IMR-90 (cell line): ENCODE results near the gene PRR14L. TPM values are rescaled to one million over a fixed set of nuclear protein-coding genes. Genes with fewer than 3 reads are reported as not detected.

Experiments
- ATAC-seq: fragments of 200-7000 bp; cut with Tn5 transposase; 2 replicates; pipeline ENCODE4 v1.9.1; 2020; ENCODE audit warnings: low read depth, mild to moderate bottlenecking, moderate library complexity
- BruUV-seq: library from RNA; stranded (reverse); fragments of 400-500 nt; replicated peaks from 2 replicates; lab custom pipeline; 2021; lab: Mats Ljungman, UMichigan
- CTCF ChIA-PET: fragments of 300-600 bp; formaldehyde crosslinking; extraction: SDS; loops from one replicate; lab custom pipeline; 2021; ENCODE audit warnings: antibody characterized with exemption; lab: Yijun Ruan, JAX
- POLR2A ChIA-PET: fragments of 300-600 bp; sonication (Branson Sonifier 250); formaldehyde crosslinking; loops from one replicate; lab custom pipeline; 2022; ENCODE audit warnings: antibody characterized with exemption; ENCODE audit not compliant: unreplicated experiment; lab: Charles Lee
- DNase-seq: peaks from one replicate; pipeline ENCODE4 v3.0.0; 2013
- H2AFZ ChIP-seq: replicated peaks from 2 replicates; pipeline ENCODE3; 2013; ENCODE audit warnings: low read length, mild to moderate bottlenecking; ENCODE audit not compliant: poor library complexity
- H2AK5ac ChIP-seq: 2 replicates; pipeline ENCODE4 v1.6.1; 2013; ENCODE audit warnings: low read depth, low read length, inconsistent platforms
- H2AK9ac ChIP-seq: replicated peaks from 2 replicates; pipeline ENCODE3; 2013; ENCODE audit warnings: mild to moderate bottlenecking, low read depth, low read length, moderate library complexity; ENCODE audit not compliant: poor library complexity
- H2BK120ac ChIP-seq: 2 replicates; pipeline ENCODE4 v1.6.1; 2013; ENCODE audit warnings: low read depth, low read length, inconsistent platforms
- H2BK15ac ChIP-seq: 3 replicates; pipeline ENCODE4 v1.6.1; 2013; ENCODE audit warnings: low read depth, low read length, inconsistent platforms
- H2BK20ac ChIP-seq: 2 replicates; pipeline ENCODE4 v1.6.1; 2013; ENCODE audit warnings: low read depth, mild to moderate bottlenecking, inconsistent platforms, low read length, moderate library complexity
- H2BK5ac ChIP-seq: 2 replicates; pipeline ENCODE4 v1.6.1; 2013; ENCODE audit warnings: mild to moderate bottlenecking, low read depth, low read length, inconsistent platforms; ENCODE audit not compliant: poor library complexity, severe bottlenecking
- H3K14ac ChIP-seq: replicated peaks from 2 replicates; pipeline ENCODE4 v1.6.1; 2013; ENCODE audit warnings: low read depth, low read length, inconsistent platforms
- H3K18ac ChIP-seq: 2 replicates; pipeline ENCODE4 v1.6.1; 2013; ENCODE audit warnings: low read depth, low read length, control low read depth
- H3K23ac ChIP-seq: 2 replicates; pipeline ENCODE4 v1.6.1; 2013; ENCODE audit warnings: low read depth, low read length, inconsistent platforms
- H3K27ac ChIP-seq: 2 replicates; pipeline ENCODE4 v1.5.1; 2013; ENCODE audit warnings: mild to moderate bottlenecking, control low read depth, low read length; ENCODE audit not compliant: insufficient read depth
- H3K27me3 ChIP-seq: 2 replicates; pipeline ENCODE4 v1.6.1; 2013; ENCODE audit warnings: low read length; ENCODE audit not compliant: control insufficient read depth, insufficient read depth
- H3K36me3 ChIP-seq: 2 replicates; pipeline ENCODE4 v1.6.1; 2013; ENCODE audit warnings: low read length, mixed read lengths; ENCODE audit not compliant: control insufficient read depth, insufficient read depth
- H3K4ac ChIP-seq: 2 replicates; pipeline ENCODE4 v1.6.1; 2013; ENCODE audit warnings: low read depth, low read length, inconsistent platforms
- H3K4me1 ChIP-seq: 2 replicates; pipeline ENCODE4 v1.6.1; 2013; ENCODE audit warnings: low read length, mixed read lengths; ENCODE audit not compliant: control insufficient read depth, insufficient read depth
- H3K4me2 ChIP-seq: 2 replicates; pipeline ENCODE4 v1.6.1; 2013; ENCODE audit warnings: low read depth, mild to moderate bottlenecking, control low read depth, low read length, moderate library complexity
- H3K4me3 ChIP-seq: 2 replicates; pipeline ENCODE4 v1.5.1; 2013; ENCODE audit warnings: low read depth, mild to moderate bottlenecking, control low read depth, low read length, moderate library complexity; ENCODE audit not compliant: insufficient read depth
- H3K56ac ChIP-seq: 2 replicates; pipeline ENCODE4 v1.6.1; 2013; ENCODE audit warnings: low read length, inconsistent platforms; ENCODE audit not compliant: insufficient read depth; ENCODE audit errors: extremely low read depth
- H3K79me1 ChIP-seq, 2 experiments: 2 replicates each; pipeline ENCODE4 v1.6.1; 2013; ENCODE audit warnings: low read length in 2 of 2, inconsistent platforms in 1 of 2, low read depth in 1 of 2
- H3K9ac ChIP-seq: 2 replicates; pipeline ENCODE4 v1.6.1; 2013; ENCODE audit warnings: low read depth, low read length, control low read depth
- H3K9me1 ChIP-seq: 2 replicates; pipeline ENCODE4 v1.6.1; 2013; ENCODE audit warnings: low read length, inconsistent platforms; ENCODE audit not compliant: insufficient read depth
- H3K9me3 ChIP-seq: 2 replicates; pipeline ENCODE4 v1.6.1; 2013; ENCODE audit warnings: low read length; ENCODE audit not compliant: control insufficient read depth, insufficient read depth
- H4K20me1 ChIP-seq: 2 replicates; pipeline ENCODE4 v1.6.1; 2013; ENCODE audit warnings: low read length, inconsistent platforms; ENCODE audit not compliant: insufficient read depth
- H4K5ac ChIP-seq: 2 replicates; pipeline ENCODE4 v1.6.1; 2013; ENCODE audit warnings: mild to moderate bottlenecking, low read depth, low read length, control low read depth
- H4K8ac ChIP-seq, 2 experiments: 2 replicates each; pipeline ENCODE4 v1.6.1; 2013; ENCODE audit warnings: low read depth in 2 of 2, low read length in 2 of 2, control low read depth in 1 of 2, inconsistent platforms in 1 of 2
- H4K91ac ChIP-seq: 2 replicates; pipeline ENCODE4 v1.6.1; 2013; ENCODE audit warnings: low read depth, low read length, inconsistent platforms; ENCODE audit not compliant: insufficient read depth
- BHLHE40 ChIP-seq: fragments of 150-350 bp; IDR thresholded peaks from 2 replicates; pipeline ENCODE4 v1.6.1; 2016; ENCODE audit warnings: mild to moderate bottlenecking, low read depth, low read length
- CTCF ChIP-seq: conservative IDR thresholded peaks from 2 replicates; pipeline ENCODE4 v1.5.1; 2012; ENCODE audit warnings: mild to moderate bottlenecking, low read depth, low read length, improper control_type of control experiment
- ELK1 ChIP-seq: fragments of 150-350 bp; IDR thresholded peaks from 2 replicates; pipeline ENCODE4 v1.6.1; 2016; ENCODE audit warnings: low read depth, mild to moderate bottlenecking, low read length, moderate library complexity, borderline replicate concordance
- MAZ ChIP-seq: IDR thresholded peaks from 2 replicates; pipeline ENCODE4 v1.6.1; 2012; ENCODE audit warnings: low read depth, mild to moderate bottlenecking, low read length, improper control_type of control experiment, moderate library complexity, borderline replicate concordance
- USF2 ChIP-seq: fragments of 150-350 bp; IDR thresholded peaks from 2 replicates; pipeline ENCODE4 v1.6.1; 2017; ENCODE audit warnings: mild to moderate bottlenecking, antibody characterized with exemption, low read length, low read depth
- WGBS, 2 experiments: methylation state at CpG; one replicate each; pipeline versions ENCODE4 v1.1.5 to v1.1.7; 2013; ENCODE audit warnings: missing lambda C conversion rate in 2 of 2; ENCODE audit not compliant: insufficient read length in 1 of 2; ENCODE audit errors: extremely low coverage in 2 of 2; 5-methylcytosine and 5-hydroxymethylcytosine counted together
- dilution Hi-C: fragments of 300-500 bp; cut with HindIII; formaldehyde crosslinking; loops from one replicate; pipeline ENCODE4 v1.14.3; 2018; ENCODE audit warnings: low sequenced_read_pairs; ENCODE audit not compliant: unreplicated experiment
- in situ Hi-C: fragments of 300-500 bp; cut with MboI; formaldehyde crosslinking; loops from 3 replicates; pipeline ENCODE4 v1.14.3; 2019; ENCODE audit warnings: low sequenced_read_pairs, inconsistent platforms, mixed read lengths
- intact Hi-C: fragments of 100-400 bp; cut with micrococcal nuclease; formaldehyde crosslinking; loops from 2 replicates; pipeline ENCODE4 v1.10.0; 2022
- polyA plus RNA-seq, 3 experiments: library from polyadenylated mRNA; depleted of rRNA; stranded (reverse); fragments of >200 nt; gene quantifications; 2 replicates each; pipeline ENCODE4 v1.2.3, GENCODE V29; 2012; ENCODE audit warnings: low replicate concordance in 1 of 3
- total RNA-seq: library from RNA; depleted of rRNA; stranded (reverse); fragments of >200 nt; gene quantifications from 2 replicates; pipeline ENCODE4 v1.2.3, GENCODE V29; 2012

PRR14L gene
- total and polyA plus RNA-seq, 2 of the 4 experiments (the other 2 are of a cell fraction), result 9.0 to 19.7 TPM

GRCh38 chr22:31730344-31730711 lies 19.6 kb downstream of the PRR14L start:
- peaks cover 4% of the 10 kb centered on the region; the same call in 1 of the 2 replicates for H3K36me3 ChIP-seq
- H3K9ac ChIP-seq, result no peak overlapping the region
- peaks cover 7% of the 10 kb centered on the region for H3K4me1 ChIP-seq
- no peak overlapping the region for H3K56ac ChIP-seq
- H3K4me3 ChIP-seq, result no peak overlapping the region
- no peak overlapping the region for H3K4me2 ChIP-seq
- H3K14ac ChIP-seq, result no peak overlapping the region
- no peak overlapping the region for H3K18ac ChIP-seq
- no peak for ATAC-seq
- 0 out of 2 replicates have a peak, but pooled peaks cover 14% of the 10 kb centered on the region for H3K9me1 ChIP-seq
- no peak overlapping the region for H4K8ac ChIP-seq
- BruUV-seq, result no TSS peak
- H2BK5ac ChIP-seq, result no peak overlapping the region
- no peak overlapping the region for H3K27ac ChIP-seq
- CTCF ChIA-PET, result no interaction called here
- no peak overlapping the region for H2AK9ac ChIP-seq
- no peak overlapping the region for H3K4ac ChIP-seq
- WGBS, 2 experiments, result no CpG with 5 or more reads among the region's 8 CpGs
- no peak overlapping the region for H4K5ac ChIP-seq
- no peak for DNase-seq
- dilution Hi-C loops, result no loop called here
- intact Hi-C loops, result no loop called here
- peaks cover 18% of the 10 kb centered on the region; the same call in 1 of the 2 replicates for H4K20me1 ChIP-seq
- H2BK15ac ChIP-seq, result no peak overlapping the region
- H2AFZ ChIP-seq, result no peak overlapping the region
- no peak overlapping the region for H4K91ac ChIP-seq
- H2BK20ac ChIP-seq, result no peak overlapping the region
- in situ Hi-C loops, result no loop called here
- H3K9me3 ChIP-seq, result no peaks in the 10 kb centered on the region
- TF ChIP-seq MAZ, result no peak
- TF ChIP-seq ELK1, result no peak
- no peak for TF ChIP-seq BHLHE40
- TF ChIP-seq CTCF, result no peak
- TF ChIP-seq USF2, result no peak
- no peaks in the 10 kb centered on the region for H3K27me3 ChIP-seq
- H3K23ac ChIP-seq, result no peak overlapping the region
- H2BK120ac ChIP-seq, result no peak overlapping the region
- H2AK5ac ChIP-seq, result no peak overlapping the region
- POLR2A ChIA-PET, result no interaction called here
- peaks cover 27 to 65% of the 10 kb centered on the region in 2 experiments for H3K79me1 ChIP-seq
